ENCODE results near the gene SLC24A3. TPM values are rescaled to one million over a fixed set of nuclear protein-coding genes. Genes with fewer than 3 reads are reported as not detected.

Gene SLC24A3
- polyA plus RNA-seq, 1 donor, result 4.0 TPM

DNA sequence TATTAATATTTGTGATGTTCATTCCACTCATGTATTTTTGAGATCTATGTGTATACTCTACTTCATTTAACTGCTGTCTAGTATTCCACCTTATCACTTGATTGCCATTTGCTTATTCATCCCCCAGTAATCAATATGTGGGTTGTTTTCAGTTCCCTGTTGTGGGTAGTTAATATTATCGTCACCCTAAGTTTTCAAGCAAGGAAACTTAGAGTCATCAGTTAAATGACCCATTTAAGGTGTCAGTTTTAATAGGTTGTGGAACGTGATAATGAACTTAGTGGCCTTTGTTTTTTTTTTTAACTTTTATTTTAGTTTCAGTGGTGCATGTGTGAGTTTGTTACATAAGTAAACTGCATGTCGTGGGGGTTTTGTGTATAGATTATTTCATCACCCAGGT lies 90.3 kb downstream of the SLC24A3 start:
- DNase-seq, result no peak

DNA sequence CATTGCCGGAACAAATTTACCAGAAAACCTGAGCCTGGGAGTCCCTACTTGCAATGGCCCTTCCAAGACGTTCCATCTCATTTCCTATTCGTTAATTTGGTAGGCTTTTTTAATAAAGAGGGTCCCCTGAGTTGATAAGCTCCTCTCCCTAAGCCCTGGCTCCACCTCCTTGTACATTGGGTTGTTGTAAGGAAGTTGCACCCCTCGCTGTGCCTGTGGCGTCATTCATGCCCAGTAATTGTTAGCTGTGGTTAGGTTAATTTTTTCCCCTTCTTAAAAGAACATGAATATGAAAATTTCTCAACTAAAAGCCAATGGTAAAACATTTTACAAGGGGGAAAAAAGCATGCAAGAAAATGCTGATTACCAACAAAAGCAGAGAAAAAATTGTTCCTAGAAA lies 91.9 kb downstream of the SLC24A3 start:
- no peak for DNase-seq

DNA sequence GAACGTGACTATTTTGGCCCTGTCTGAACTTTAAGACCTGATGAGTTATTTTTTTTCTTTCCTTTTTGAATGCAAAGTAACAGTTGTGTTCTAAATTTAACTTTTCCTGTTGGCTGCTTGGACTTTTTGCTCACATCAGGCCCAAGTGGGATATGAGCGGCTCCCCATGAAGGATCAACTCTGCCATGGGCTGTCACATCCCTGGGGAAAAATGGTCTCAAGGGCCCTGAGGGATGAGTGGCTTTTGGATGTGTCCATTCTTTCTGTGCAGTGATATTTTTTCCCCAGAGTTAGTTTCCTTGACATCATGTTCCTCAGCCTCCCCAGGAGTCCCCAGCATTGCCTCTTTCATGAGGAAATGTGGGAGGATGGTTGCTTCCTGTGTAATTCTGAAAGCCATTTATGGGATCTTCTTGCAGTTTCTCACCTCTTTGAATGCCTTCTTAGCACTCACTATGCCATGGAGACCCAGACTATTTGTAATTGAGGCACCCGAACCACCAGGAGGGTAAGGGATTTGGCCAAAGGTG lies 92.5 kb downstream of the SLC24A3 start:
- no peak for DNase-seq

DNA sequence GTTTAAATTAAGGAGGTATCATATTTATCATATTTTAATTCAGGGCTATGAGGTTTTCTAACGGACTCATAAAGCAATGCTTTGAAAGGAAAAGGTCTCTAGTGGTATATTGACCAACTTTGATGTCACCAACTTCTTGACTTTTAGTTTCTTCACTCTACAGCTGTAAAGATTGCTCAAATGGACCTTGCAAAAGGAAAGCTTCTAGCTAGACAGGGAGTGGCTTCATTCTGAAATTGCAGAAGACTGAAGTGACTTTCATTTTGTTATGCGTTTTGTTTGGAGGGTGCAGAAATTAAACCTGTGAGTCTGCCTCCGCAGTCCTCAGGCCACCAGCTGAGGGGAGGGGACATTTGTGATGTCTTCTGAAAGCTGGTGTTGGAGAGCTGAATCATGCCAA lies 95.7 kb downstream of the SLC24A3 start:
- no peak for DNase-seq

DNA sequence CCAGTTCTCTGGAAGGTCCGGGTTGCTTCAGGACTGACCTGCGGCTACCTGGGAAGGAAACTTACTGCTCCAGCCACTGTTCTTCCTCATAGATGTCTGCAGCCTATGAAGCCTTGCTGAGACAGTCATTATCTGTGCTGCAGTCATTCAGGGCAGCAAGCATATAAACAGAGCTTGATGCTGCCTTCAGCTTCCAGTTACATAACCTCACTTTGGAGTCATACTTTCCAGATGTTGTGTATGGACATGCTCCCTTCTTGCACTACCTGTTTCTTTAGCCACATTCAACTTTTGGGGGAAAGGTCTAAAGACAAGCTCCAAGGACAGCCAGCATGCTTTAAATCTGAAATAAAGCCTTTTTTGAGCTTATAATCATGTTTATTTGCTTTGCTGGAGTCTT lies 98.1 kb downstream of the SLC24A3 start:
- DNase-seq, result no peak

DNA sequence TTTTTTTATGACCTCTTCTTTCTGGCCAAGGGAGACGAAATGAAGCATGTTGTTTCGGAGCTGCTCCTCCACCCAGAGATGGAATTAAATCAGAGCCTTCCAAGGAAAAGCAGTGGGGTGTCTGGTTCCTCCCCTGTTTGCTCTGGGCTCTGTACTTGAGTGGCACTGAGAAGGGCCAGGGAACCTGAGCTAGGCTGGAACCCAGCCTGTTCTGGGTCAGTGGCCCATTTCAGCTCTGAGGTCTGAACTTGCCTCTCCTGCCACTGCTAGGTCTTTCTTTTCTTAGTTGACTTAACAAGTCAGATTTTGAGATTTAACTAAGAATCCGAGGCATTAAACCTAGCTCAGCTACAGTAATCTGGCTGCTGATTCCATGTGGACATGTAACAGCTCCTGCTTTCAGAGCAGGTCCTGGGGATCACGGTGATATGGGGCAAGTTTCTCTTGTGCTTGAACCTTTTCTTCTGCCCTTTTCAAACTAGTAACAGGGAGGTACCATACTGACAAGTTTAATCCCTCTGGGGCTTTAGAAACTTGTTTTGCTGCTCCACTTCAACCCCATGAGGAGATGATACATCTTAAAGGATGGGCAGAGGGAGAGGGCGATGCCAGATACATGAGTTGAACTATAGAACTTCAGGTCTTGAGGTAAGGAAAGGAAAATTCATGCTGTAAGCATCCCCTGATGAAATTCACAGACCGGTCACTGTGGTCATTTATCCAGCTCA lies 101.1 kb downstream of the SLC24A3 start:
- no peak for DNase-seq

DNA sequence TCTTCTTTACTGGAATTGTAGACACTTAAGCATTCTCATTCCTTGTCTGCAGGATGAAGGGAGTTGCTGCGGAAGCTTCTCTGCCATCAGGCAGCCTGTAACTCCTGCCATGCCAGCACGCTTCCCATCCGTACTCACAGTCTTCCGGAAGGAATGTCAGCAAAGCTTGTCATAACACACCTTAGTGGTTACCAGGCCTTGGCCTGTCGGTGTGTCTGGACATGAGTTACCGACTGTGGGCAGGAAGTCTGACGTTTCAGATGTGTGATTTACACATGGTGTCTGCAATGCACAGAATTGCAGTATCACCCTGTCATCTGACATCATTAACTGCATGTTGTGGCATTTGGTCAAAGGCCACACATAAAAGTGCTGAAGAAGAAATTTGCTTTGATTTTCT lies 102.2 kb downstream of the SLC24A3 start:
- peak; percentile 1 for DNase-seq

DNA sequence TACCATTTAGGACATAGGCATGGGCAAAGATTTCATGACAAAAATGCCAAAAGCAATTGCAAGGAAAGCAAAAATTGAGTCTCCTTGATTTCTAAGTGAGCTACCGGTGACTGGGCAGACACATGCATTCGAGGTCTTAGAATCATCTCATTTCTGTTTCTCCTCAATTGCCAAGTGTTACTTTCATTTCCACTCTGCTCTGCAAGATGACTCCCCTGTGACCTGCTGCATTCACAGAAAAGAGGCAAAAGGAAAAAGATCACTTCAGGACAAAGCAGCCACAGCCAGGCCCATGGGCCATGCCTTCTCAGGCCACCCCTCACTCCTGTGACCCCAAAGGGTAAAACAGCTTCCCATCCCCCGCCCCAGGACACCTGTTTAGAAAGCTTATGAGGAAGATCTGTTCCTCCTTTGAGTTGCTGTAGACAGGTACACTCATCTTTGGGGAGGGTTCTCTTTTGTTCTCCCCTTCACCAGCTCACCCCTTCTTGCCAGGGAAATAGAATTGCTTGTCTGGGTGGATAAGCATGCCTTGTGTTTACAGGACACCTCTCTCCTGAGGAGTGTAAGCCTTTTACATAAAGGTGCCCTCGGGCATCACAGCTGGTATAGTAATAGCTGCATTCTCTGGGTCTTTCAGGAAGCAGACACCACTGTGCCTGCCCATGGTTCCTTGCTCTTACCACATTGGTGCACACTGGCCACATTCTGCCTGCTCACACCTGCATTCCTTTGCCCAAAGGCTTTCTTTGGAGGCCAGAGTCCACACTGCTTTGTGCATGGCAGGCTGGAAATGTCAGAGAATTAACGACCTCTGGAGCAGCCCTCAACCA lies 105.0 kb downstream of the SLC24A3 start:
- no peak for DNase-seq

DNA sequence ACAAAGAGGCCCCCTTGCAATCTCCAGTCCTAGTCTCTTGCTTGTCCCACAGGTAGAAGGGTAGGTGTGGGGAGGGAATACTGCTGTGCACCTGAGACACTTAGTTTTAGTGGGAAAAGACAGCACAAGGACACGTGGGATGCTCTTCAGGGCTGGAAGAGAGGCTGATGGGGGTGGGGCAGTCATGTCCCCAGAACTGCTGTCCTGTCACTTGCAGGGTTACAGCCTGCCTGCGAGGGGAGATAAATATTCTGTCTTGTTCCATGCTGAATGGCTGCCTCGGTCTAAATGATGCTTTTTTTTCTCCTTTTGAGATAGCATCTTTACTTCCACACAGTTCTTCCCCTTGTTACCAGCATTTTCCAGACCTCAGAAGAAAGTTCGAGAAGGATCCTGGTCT lies 106.2 kb downstream of the SLC24A3 start:
- no peak for DNase-seq

DNA sequence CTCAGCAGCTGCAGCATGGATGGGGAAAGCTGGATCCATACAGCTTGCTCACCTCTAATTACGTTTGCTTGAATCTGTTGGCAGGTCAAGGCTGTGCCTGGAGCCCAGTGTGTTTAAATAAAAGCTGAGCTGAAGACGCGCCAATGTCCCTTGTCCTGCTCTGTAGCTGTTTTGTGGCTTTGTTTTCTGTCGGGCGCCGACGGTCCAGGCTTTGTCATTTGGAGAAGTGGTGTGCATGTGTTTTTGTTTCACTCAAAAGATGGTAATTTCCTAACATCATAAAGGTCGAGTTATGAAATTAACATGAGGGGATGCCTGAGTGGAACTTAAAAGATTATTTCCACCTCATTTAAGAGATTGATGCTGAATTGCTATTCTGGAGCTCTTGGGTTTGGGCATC lies 107.6 kb downstream of the SLC24A3 start:
- no peak for DNase-seq

DNA sequence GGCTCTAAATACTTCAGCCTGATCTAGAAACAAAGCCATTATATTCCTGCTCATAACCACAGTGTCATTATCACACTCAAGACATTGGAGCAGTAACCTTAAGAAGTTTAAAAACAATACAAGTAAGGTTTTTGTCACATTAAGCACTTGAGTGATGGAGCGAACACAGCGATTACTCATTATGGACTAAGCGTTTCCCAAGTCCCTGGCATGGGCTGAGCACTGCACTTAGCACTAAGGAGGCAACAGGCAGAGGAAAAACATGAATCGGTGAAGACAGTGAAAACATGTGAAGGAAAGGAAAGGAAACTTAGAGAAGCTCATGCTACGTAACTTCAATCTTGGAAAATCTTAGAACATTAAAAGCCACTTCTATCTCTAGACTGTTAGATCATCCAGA lies 108.7 kb downstream of the SLC24A3 start:
- DNase-seq, result no peak

DNA sequence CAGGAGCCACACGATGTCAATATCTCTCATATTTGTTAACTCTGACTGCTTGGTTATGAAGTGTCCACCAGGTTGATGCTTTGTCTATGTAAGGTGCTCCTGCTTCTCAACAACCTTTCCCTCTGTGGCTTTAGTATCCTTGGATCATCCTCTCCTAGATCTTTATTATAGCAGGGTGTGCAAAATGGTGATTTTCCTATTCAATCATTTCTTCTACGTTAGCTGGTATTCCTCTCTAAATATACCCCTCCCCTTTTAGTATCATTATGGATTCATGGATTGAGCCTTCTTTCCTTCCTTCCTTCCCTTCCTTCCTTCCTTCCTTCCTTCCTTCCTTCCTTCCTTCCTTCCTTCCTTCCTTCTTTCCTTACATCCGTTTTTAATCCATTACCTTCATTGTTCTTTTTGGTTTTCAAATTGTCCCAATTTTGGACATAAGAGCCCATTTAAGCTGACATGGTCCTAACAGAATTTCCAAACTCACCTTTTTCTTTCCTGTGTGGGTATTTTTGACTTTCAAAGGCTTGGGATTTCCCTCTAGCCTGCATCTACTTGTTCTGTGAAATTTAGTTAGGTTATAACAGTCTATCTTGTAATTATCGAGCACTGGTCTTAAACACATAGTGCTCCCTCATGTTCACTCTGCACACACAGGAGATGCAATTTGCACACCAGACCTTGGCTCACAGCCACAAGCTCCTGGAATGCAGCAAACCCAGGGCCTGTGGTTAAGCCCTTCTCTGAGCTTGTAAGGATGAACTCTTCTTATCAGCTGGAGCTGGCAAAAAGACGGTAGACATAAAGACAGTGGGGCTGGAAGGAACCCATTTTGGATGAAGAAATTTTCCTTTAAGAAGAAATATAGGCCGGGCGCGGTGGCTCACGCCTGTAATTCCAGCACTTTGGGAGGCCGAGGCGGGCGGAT lies 109.9 kb downstream of the SLC24A3 start:
- no peak for DNase-seq

DNA sequence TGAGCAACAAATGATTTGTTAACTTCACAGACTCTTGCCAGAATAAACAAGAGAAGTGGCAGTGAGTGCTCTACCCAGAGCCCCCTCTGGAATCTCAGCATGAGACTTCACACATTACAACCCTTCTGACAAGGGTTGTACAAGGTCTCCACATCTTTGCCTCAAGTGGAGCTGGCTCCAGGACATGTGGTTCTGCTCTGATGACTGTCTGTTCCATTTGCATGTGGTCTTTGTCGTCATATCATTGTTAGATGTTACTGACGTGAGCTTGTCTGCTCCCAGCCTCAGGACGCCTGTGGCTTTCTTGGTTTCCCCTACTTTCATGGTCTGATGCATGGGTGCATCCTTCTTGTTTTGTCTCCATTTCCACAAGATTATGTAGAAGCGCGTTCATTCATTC lies 115.0 kb downstream of the SLC24A3 start:
- DNase-seq, result no peak

DNA sequence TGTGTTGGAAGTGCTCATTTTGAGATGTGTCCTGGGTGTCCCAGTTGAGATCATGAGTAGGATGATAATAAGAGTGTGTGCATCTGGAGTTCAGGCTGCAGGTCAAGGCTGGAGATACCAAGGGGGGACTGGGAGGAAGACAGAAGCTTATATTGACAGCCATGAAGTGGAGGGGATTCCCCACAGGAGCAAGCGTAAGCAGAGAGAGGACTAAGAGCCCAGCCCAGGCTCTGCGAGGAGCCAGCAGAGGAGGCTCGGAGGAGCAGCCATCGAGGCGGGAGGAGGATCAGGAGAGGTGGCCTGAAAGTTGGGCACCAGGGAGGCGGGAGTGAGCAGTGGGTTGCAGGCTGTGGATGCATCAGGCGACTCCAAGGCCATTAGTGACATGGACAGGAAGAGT lies 116.2 kb downstream of the SLC24A3 start:
- no peak for DNase-seq

DNA sequence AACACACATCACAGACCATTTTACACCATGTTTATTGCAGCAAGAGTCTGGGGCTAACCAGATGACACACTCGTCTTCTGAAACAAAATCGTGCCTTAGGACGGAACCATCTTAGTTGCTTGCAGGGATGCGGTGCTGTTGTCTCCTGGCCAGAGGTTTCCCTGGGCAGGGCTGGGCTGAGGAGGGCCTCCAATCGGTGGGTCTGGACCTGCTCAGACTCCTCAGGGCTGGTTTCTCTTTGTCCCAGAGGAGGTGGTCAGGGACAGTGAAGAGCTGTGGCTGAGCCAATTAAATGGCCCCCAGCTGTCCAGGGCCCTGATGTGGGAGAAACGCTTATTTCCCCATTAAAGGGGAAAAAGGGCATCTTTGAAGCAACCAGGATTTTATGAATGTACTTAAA lies 117.6 kb downstream of the SLC24A3 start:
- no peak for DNase-seq

DNA sequence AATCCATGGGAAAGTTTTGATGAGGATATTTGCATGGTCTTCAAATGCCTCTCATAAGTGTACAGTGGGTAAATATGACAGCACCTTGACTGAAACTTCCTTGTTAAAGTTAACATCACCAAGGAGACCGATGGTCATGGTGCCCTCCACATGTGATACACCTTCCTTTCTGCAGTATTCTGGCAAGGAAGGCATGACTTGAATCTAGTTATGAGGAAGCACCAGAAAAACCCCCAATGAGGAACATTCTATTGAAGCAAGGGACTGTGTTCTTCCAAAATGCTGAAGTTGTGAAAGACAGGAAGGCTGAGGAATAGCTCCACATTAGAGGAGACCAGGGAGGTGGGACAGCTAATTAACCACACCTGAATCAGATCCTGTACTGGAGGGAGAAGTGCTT lies 118.3 kb downstream of the SLC24A3 start:
- DNase-seq, result no peak

DNA sequence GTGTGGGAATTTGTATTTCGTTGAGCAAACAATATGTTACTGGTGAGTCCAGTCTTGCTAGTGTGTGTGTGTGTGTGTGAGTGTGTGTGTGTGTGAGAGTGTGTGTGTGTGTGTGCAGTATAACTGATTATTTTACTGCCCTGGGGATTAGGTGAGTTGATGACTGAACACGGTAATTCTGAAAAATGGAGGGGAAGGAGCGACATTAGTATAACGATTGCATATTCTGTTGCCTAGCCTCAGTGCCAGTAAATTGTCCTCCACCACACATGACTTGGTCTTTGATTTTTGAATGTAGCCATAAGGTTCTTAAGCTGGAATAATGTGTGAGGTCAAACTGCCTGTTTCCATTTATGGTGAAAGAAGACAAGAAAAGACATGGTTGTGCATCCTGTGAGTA lies 121.1 kb downstream of the SLC24A3 start:
- no peak for DNase-seq

DNA sequence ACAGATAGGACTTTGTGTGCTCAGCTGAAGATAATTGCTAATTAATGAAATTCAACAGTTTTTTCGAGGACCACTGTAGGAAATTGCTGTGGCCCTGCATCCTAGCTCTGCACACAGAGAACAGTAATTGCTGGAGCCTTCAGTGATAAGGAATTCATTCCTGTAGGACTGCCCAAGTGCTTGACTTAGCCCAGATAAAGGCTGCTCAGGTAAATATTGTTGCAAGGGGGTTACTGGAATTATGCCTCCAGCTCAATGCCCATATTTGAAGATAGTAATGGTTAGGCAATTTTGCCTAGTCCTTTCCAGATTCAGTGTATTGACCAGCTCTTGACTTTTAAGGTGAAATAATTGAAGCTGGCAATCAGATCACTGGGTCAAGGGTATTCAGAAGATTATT lies 122.9 kb downstream of the SLC24A3 start:
- no peak for DNase-seq

DNA sequence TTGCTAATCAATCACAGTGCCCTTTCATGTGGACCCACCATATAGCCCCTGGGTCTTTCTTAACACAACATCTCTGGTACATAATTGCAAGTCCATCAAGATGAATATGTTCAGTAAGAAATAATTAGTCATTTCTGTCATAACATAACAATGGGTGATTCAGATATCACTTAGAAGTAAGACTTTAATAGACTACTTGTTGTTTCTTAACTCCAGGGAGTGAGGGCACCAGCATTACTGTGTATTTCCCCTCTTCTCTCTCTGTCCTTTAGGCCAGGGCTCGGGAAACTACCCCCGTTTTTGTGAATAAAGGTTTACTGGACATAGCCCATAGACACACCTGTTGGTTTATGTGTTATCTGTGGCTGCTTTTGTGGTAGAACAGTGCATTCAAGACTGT lies 123.5 kb downstream of the SLC24A3 start:
- DNase-seq, result no peak

DNA sequence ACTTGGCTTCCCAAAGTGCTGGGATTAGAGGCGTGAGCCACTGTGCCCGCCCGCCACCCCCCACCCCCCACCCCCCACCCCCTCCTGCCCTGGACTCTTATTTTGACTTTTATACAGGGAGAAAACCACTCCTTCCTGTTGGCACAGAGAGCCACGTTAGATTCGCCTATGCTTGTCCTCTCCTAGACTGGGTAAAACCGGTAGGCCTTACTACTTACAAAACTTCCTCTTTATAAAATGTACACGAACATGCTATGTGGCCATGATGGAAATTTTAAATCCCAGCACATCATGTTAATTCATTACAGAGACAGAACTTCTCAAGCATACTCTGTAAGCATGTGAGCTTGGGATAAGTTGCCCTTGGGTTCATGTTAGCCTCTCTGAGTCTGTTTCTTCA lies 124.2 kb downstream of the SLC24A3 start:
- no peak for DNase-seq

DNA sequence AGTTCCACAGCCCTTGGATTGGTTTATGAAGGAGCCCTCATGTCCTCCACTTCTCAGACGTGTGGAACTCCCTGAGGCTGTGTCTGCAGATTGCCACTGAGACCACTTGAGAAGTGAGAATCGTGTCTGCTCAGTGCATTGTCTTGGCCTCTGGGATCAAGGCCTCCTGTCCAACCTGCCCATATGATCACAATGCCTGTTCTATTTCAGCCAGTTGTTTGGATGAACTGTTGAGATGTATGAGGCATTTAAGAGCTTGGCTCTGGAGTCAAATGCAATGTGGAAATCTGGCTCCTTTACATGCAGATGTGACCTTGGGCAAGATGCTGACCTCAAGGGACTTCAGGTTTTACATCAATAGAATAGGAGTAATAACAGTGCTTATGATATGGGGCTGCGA lies 125.9 kb downstream of the SLC24A3 start:
- DNase-seq, result no peak

DNA sequence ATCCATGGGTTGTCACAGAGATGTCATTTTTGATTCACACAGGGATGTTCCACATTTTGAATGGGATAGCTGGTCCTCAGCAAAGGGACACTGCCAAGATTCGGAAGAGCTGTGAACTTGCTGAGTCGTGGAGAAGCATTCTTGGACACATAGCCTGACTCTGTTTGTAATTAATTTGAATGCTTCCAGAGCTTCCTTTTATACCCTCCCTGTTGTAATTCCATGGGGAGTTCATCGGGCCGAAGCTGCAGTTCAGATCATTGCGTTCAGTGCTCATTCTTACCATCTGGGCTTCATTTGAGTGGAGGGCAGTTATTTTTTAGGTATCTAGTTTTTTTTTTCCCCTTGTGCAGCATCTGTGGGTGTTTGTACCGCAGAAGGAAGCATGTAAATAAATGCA lies 126.5 kb downstream of the SLC24A3 start:
- no peak for DNase-seq
